Dedifferentiated amniotic fluid mesenchymal stem cell (primary cell): ENCODE measurements around the gene CAPS.

Source experiments
- DNase-seq: peaks from one replicate; pipeline ENCODE4 v3.0.0-alpha.2; 2016; ENCODE audit errors: extremely low spot score

CAPS gene

GRCh38 chr19:5908773-5909442 lies 5.1 kb upstream of the CAPS start:
- no peak for DNase-seq

- DNase-seq = no peak
These were observed 3.5 kb upstream of the CAPS start for GRCh38 chr19:5910638-5910907.

GRCh38 chr19:5911366-5911765 lies 2.7 kb upstream of the CAPS start:
- peak; percentile 48 for DNase-seq

- DNase-seq = no peak
These were observed 312 bp downstream of the CAPS start for GRCh38 chr19:5914358-5914774.

- no peak for DNase-seq
These were observed 1.1 kb downstream of the CAPS start for GRCh38 chr19:5914946-5915781.

- no peak for DNase-seq
These were observed 1.7 kb downstream of the CAPS start for GRCh38 chr19:5915782-5916165.

GRCh38 chr19:5916181-5916708 lies 2.2 kb downstream of the CAPS start:
- DNase-seq = no peak

GRCh38 chr19:5917431-5918107 lies 3.5 kb downstream of the CAPS start:
- DNase-seq = no peak

- no peak for DNase-seq
These were observed 4.5 kb downstream of the CAPS start for GRCh38 chr19:5918463-5919079.

GRCh38 chr19:5921516-5922160 lies 7.6 kb downstream of the CAPS start:
- no peak for DNase-seq

GRCh38 chr19:5922161-5922545 lies 8.1 kb downstream of the CAPS start:
- DNase-seq = no peak

GRCh38 chr19:5923356-5923755 lies 9.3 kb downstream of the CAPS start:
- no peak for DNase-seq

GRCh38 chr19:5925830-5926427 lies 11.9 kb downstream of the CAPS start:
- DNase-seq = no peak

- peak; percentile 76 for DNase-seq
These were observed 12.8 kb downstream of the CAPS start for GRCh38 chr19:5926641-5927440.

- DNase-seq = no peak
These were observed 13.4 kb downstream of the CAPS start for GRCh38 chr19:5927441-5927821.

- no peak for DNase-seq
These were observed 15.1 kb downstream of the CAPS start for GRCh38 chr19:5929179-5929578.

- no peak for DNase-seq
These were observed 15.6 kb downstream of the CAPS start for GRCh38 chr19:5929625-5930024.

- no peak for DNase-seq
These were observed 17.2 kb downstream of the CAPS start for GRCh38 chr19:5931251-5931650.

GRCh38 chr19:5932146-5932545 lies 18.1 kb downstream of the CAPS start:
- no peak for DNase-seq

- DNase-seq = no peak
These were observed 18.7 kb downstream of the CAPS start for GRCh38 chr19:5932609-5933262.
